PC-9 (cell line): ENCODE measurements around the gene C14orf119.

ENCODE experiments used
- CTCF ChIP-seq: fragments of 200-600 bp; sonication (generic); conservative IDR thresholded peaks from 2 replicates; pipeline ENCODE4 v1.6.1; 2017; ENCODE audit warnings: mixed run types, antibody characterized with exemption, mild to moderate bottlenecking, moderate library complexity
- EZH2 ChIP-seq: fragments of 200-600 bp; sonication (generic); IDR thresholded peaks from 2 replicates; pipeline ENCODE4 v1.8.0; 2017; ENCODE audit warnings: antibody characterized with exemption, low read depth

DNA sequence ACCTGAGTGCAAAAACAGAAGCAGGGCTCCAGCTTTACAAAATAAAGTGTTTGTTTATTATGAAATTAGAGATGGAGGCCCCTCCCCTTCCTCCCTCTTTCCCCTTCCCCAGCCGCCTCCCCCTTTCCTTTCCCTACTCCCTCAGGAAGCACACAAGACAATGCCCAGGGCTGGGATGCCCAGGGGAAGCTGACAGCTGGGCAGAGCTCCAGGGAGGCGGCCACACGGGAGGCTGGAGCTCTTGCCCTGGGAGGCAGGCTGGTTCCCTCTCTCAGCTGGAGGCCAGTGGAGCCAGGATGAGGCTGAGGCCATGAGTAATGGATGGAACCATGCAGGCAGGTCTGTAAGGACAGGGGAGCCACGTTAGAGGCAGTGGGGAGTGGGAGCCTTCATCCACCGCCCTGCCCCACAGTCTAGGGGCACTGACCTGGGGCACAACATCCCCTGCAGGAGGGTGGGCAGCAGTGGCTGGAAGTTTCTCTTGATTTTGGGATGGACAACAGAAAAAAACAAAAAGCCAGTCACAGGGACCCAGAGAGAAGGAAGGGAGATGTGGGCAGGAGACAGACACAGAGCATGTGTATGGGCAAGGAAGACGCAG is 48.2 kb upstream of the C14orf119 start:
- no peak for TF ChIP-seq CTCF
- TF ChIP-seq EZH2: no peak
